Heart left ventricle (tissue), 13 donors: ENCODE data around the gene KIF26A.

Experiments
- POLR2A ChIP-seq, 2 donors: fragments of 450-650 bp; IDR thresholded peaks; one replicate each; pipeline ENCODE4 v1.6.1; 2017; ENCODE audit warnings: antibody characterized with exemption in 2 of 2, mild to moderate bottlenecking in 2 of 2, moderate library complexity in 2 of 2
- TF ChIP-seq, protein P1 (sequence below), 12 donors: fragments of 200-600 bp; sonication (generic) in 4 of 12; IDR thresholded peaks; one replicate each; pipeline versions ENCODE4 v1.5.0 to v1.8.0; 2018 to 2022; ENCODE audit warnings: antibody characterized with exemption in 12 of 12, mild to moderate bottlenecking in 5 of 12
- donor health status: ischemic (EF 13 %, LVEDD 7.1; RV severe dilation, severe dysfunction).
- donor health status: DM: no; HTN: yes; CAD: no.
- donor health status: DM: no; HTN: no; CAD: no.
- donor health status: ischemic (EF 25% LVEDD 6.9; RV normal size, moderate dysfunction).
- donor health status: ischemic (EF 25% LVEDD 5.7; RV mildly dilated, moderate dysfunction).
- donor health status: ischemic (EF 35%, LVEDD 5.7; RV mildly dilated, moderate dysfunction).
- donor health status: nonischemic (EF 11% LVEDD 7.7; RV severe dilation, severe dysfunction).
- donor health status: DM: yes; HTN: yes; CAD: no.
- donor health status: PGD.
- donor health status: ischemic (EF 29% LVEDD 5.4; RV normal size, mild dysfunction).
- donor health status: nonischemic (EF 23%, LVEDD 6.1; RV moderate dilation, normal function).

DNA sequence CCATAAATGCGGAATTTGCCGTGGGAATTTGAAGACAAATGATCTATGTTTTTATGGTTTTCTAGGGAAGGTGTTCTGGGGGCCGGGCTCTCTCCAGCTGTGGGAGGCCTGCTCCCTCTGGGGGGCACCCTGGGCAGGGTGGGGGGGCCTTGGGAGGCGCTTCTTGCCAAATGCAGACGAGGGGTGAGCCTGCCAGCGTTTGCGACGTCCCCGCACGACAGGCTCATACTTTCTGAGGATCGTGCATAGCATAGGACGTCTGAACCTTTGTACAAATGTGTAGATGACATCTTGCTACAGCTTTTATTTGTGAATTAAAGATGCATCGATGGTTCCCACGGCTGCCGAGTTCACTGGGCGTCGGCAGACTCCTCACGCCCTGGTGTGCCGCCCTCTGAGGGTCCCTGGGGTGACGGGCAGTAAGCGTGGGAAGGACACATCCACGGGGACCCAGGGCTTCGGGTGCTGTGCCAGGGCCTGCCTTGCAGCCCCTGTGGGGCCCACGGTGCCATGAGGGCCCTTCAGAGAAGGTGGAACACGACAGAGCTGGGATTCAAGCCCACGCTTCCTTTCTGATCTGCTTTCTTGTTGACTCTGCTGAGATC is 42.3 kb downstream of the KIF26A start:
- TF ChIP-seq, protein P1, sequence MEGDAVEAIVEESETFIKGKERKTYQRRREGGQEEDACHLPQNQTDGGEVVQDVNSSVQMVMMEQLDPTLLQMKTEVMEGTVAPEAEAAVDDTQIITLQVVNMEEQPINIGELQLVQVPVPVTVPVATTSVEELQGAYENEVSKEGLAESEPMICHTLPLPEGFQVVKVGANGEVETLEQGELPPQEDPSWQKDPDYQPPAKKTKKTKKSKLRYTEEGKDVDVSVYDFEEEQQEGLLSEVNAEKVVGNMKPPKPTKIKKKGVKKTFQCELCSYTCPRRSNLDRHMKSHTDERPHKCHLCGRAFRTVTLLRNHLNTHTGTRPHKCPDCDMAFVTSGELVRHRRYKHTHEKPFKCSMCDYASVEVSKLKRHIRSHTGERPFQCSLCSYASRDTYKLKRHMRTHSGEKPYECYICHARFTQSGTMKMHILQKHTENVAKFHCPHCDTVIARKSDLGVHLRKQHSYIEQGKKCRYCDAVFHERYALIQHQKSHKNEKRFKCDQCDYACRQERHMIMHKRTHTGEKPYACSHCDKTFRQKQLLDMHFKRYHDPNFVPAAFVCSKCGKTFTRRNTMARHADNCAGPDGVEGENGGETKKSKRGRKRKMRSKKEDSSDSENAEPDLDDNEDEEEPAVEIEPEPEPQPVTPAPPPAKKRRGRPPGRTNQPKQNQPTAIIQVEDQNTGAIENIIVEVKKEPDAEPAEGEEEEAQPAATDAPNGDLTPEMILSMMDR (IDR thresholded peaks at IDR 0.05), result no peak
- TF ChIP-seq POLR2A (IDR thresholded peaks at IDR 0.05), result no peak
